GM19324 (cell line): Measurements from ENCODE around the gene PRKCH.

ENCODE experiments used
- ATAC-seq: cut with Tn5 transposase; IDR thresholded peaks from one replicate; pipeline ENCODE4 v1.9.1; 2021; ENCODE audit warnings: mild to moderate bottlenecking, moderate library complexity; ENCODE audit not compliant: unreplicated experiment, low FRiP score

PRKCH gene

GRCh38 chr14:61468063-61468825, 146.9 kb downstream of the PRKCH start:
- no peak for ATAC-seq

DNA sequence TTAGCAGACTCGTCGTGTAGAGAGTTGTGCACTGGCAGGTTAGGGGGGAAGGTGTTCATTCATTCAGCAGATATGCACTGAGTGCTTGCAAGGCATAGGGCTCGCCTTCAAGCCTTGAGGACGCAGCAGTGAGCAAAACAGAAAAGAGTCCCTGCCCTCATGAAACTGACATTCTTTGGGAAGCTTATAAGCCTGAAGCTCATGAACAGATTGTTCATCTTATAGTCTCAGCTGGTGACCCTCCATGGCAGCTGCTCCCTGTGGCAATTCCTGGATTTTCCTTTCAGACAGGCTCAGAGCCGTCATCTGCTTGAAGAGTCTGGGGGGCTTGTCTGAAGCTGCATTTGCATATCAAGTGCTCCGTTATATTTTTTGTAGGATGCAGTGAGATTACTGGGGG, 148.4 kb downstream of the PRKCH start:
- no peak for ATAC-seq

DNA sequence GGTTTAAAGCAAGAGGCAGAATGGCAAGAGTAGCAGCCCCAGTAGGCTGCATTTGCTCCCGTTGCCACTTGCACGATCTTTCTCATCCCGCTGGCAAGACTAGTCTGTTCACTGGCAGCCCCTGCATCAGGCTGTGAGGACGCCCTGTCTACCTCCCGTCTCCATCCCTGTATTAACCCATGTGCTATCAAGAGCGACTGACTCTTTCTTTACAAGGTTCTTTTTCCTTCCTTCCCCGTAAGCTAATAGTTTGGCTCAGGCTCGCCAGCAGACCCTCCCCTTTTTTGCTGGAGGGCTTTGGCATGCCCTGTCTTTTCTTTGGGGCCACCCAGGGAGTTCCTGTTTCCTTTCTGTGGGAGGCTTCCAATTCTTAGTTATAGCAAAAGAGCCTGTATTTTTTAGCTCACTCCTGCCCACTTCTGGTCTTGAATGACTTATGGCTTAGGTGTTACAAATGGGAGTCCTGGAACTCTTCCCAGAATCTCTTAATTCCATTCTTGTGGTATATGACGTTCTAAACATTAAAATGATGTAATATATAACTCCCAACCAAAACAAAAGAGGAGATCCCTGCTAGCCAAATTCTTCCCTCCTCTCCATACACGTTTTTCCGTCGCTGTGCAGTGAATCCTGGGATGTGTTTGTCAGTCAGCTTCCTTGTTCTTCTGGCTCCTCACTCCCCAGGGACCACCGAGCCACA, 149.0 kb downstream of the PRKCH start:
- no peak for ATAC-seq

GRCh38 chr14:61470961-61471293, 149.5 kb downstream of the PRKCH start:
- no peak for ATAC-seq

- peak; percentile 4 for ATAC-seq
Measured at GRCh38 chr14:61471297-61472005, 150.1 kb downstream of the PRKCH start.

GRCh38 chr14:61472011-61472672, 150.8 kb downstream of the PRKCH start:
- ATAC-seq, result peak; percentile 39

GRCh38 chr14:61472801-61473376, 151.5 kb downstream of the PRKCH start:
- no peak for ATAC-seq

DNA sequence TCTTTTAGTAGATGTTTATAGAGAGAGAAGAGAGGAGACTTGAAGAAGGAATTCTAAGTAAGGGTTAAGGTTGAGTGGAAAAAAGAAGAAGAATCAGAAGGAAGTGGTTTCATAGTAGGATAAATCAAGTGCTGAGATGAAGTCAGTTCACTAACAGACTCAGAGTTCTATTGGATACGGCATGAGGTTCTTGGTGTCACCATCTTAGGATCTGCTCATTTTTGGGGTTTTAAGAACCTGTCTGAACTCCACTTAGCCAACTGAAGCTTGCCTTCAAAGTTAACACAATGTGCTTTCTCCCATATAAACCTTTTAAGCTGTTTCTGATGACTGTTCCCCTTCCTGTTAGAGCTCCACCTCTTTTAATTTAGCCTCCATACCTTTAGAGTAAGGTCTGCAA, 152.6 kb downstream of the PRKCH start:
- ATAC-seq, result no peak

DNA sequence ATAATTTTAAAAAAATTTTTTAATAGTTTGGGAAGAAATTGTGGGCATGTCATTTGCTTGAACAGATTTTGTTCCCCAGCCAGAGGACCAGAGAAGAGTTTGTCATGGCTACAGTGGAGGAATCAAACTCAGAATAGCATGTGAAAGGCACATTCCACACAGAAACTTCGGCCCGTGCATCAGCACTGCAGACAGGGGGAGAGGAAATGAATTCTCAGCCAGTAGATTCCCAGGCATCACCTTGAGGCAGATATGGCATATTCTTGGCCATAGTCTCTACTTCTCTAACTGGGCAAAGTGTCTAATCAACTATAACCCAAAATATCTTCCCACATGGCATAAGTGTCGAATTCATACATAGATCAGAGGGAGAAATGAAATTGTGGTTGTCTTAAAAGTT, 153.3 kb downstream of the PRKCH start:
- no peak for ATAC-seq

GRCh38 chr14:61475316-61475715, 153.9 kb downstream of the PRKCH start:
- no peak for ATAC-seq

GRCh38 chr14:61476105-61476753, 154.8 kb downstream of the PRKCH start:
- no peak for ATAC-seq

DNA sequence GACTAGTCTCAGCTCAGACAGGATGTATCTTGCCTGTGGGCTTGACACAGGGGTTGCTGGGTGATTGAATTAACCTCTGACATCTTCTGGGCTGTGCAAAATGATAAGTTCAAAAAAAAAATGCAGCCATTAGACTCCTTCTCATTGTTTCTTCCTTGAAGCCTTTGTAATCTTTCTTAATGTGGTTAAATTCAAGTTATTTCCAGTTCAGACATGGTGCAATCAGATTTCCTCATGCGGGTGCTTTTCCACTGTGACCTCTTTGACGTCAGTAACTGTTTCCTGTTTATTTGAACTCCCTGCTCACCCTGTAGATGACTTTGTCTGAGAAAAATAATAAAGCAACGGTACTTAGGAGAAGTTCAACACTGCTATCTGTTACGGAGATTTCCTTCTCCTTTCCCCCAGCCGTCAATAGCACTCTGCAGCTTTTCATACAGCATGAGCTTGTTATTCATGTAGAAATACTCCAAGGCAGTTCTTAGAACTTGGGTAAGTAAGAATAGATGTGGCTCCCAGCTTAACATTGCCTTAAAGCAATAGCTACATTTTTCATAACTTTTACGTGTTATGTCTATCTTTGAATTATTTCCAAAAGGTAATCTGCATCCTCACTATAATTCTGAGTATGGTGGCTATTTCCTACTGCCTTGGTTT, 155.5 kb downstream of the PRKCH start:
- no peak for ATAC-seq

DNA sequence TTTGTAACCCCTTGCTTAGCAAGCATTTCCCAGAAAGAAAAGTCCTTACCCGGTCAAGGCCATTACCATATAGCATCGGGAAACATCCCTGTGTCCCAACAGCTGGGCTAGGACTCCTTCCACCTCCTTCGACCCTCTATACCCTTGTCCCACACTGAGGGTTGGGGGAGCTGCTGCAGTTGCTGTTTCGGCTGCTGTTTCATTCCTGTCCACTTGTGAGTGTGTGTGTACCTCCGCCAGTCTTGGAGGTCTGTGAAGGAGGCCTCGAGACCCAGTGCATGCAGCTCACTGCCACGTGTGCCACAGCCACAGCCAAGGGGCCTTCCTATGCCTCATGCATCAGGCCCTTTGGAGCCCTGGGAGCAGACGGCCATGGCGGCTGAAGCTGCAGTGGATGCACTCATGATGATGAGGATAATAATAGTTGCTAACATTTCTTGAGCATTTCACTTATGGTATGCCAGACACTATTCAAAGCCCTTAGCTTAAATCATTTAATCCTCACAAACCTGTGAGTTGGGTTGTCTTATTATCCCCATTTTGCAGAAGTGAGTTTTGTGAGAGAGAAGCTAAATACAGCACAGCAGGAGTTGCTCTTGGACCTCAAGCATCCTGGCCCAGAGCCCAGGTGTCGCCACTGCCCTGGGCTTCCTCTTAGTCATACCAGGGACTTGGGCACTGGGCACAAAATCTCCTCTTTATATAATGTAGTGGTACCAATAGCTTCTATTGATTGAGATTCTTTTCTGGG, 156.5 kb downstream of the PRKCH start:
- ATAC-seq, result no peak

- ATAC-seq, result peak; percentile 50
Measured at GRCh38 chr14:61478971-61479473, 157.6 kb downstream of the PRKCH start.

DNA sequence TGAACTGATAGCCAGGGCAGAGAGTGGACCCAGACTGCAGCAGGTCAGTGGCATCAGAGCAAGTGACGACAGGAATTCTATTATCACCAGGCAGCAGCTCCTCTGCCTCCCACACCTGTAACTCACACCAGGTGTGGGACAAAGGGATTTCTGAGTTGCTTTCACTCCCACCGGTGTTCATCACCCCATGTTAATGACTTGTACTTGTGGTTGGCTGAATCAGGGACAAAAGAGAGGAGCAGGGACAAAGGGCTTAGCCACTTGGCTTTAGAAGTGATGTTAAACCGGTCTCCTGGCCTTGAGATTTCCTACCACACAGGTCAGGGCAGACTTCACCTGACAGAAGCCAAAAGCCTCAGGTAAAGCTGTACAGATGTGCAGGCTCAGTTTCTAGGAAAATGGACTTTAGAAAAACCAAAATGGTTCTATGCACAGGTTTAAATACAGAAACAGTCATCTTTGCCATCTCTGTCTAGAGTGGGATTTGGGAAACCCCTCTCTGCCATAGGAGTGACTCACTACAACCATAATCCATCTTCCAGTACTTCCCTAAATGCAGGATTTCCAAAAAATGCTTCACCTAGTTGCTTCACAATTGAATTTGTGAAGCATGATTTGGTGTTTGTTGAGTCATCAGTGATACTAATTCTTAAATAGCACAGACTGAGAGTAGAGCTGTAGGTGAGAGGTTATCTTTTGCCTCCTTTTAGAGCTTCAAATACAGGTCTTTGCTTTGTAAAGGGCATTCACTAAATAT, 158.5 kb downstream of the PRKCH start:
- ATAC-seq, result no peak

DNA sequence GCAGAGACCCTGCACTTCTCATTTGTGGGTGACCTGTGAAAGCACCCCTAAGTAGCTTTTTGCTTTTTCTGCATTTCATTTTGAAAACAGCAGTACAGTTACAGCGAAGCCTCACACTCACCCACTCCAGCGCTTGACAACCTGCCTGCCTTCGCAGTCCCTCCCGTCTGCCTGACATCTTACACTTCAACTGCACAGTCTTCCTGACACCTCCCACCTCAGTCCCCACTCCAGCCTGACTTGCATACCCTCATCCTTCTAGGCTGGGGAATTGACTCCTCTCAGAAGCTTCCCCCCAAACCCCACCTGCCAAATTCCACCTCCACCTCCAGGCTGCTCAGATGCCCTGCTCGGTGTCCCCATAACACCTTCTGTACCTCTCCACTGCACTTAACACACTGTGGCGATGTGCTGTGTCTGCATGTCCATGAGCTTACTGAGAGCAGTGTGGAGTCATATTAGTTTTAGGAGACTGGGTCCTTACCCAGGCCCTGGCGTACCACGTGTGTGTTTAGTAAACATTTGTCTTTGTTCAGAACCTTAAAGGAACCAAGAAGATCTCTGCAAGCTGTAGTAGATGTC, 159.4 kb downstream of the PRKCH start:
- ATAC-seq, result no peak

- ATAC-seq, result no peak
Measured at GRCh38 chr14:61481701-61482100, 160.3 kb downstream of the PRKCH start.
